Rectal smooth muscle tissue (tissue), 1 donor: ENCODE data around the gene CACNA2D3.

ENCODE experiments used
- H3K27ac ChIP-seq: one replicate; pipeline ENCODE4 v1.7.0; 2013; ENCODE audit warnings: low read depth, low read length, inconsistent platforms
- H3K27me3 ChIP-seq: one replicate; pipeline ENCODE4 v1.7.0; 2013; ENCODE audit warnings: low read length; ENCODE audit not compliant: control insufficient read depth, insufficient read depth
- H3K36me3 ChIP-seq: one replicate; pipeline ENCODE4 v1.7.0; 2013; ENCODE audit warnings: low read length; ENCODE audit not compliant: control insufficient read depth, insufficient read depth
- H3K4me1 ChIP-seq: one replicate; pipeline ENCODE4 v1.7.0; 2013; ENCODE audit warnings: low read length; ENCODE audit not compliant: control insufficient read depth, insufficient read depth
- H3K4me3 ChIP-seq: one replicate; pipeline ENCODE4 v1.7.0; 2013; ENCODE audit warnings: low read length
- H3K9ac ChIP-seq: one replicate; pipeline ENCODE4 v1.7.0; 2013; ENCODE audit warnings: low read length

Gene CACNA2D3

DNA sequence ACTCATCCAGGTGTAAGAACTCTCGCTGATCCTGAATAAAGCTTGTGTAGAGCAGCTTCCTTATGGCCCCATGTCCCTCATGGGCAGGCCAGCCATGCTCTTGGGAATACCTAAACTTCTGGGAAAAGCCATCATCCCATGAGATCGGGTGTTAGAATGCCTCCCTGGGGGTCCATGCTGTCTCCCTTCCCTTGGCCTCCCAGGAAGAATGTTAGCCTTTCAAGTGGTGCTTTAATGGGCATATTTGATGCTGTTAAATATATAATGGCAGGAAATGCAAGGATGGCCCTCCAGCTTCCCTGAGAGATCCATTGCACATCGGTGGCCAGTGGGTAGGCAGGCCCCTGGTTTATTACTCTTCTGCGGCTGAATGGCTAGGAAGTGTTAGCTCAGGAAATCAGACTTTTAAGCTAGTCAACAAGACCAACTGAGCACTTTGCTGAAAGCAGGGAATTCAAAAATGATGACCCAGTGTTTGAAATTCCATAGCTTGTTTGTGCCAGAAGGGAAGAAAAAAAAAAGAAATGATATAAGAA, 866.0 kb downstream of the CACNA2D3 start:
- Histone ChIP-seq H3K4me1 (peaks cover 15% of the 10 kb centered on the region), H3K4me3 (no peak overlapping the region), H3K36me3 (no peaks in the 10 kb centered on the region), H3K27ac (no peak overlapping the region), H3K9ac (no peak overlapping the region), H3K27me3 (no peaks in the 10 kb centered on the region)

DNA sequence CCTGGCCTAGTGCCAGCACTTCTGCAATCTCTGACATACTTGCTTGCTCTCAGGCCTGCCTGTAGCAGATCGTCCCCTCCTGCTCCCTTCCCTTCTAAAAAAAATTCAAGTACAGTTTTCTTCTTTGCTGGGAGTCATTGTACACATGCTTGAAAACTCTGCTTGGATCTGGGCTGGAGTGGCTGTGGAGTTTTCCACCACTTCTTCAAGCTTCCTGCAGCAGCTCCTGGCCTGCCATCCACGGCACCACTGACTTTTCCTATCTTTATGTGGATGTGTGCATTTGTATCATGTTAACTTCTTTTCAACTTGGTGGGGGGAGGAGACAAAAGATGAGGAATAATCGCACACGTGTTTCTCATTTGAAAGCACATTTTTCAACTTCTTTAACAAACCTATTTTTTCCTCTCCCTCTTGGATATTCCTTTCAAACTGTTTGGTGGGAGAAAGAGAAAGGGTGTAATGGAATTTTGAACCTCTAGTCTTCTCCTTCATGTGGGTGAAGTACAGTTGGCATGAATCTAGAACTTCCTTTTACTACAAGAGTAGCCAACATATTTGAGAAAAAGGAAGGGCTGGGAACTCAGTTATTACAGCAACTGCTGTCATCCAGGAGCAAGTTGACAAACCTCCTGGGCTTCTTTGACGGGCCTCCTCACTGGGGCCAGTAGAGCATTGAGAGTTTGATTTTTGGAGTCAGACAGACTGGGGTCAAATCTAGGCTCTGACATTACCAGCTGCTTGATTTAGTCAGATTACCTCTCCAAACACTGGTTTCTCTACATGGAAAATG, 866.7 kb downstream of the CACNA2D3 start:
- H3K27ac ChIP-seq = no peak overlapping the region

DNA sequence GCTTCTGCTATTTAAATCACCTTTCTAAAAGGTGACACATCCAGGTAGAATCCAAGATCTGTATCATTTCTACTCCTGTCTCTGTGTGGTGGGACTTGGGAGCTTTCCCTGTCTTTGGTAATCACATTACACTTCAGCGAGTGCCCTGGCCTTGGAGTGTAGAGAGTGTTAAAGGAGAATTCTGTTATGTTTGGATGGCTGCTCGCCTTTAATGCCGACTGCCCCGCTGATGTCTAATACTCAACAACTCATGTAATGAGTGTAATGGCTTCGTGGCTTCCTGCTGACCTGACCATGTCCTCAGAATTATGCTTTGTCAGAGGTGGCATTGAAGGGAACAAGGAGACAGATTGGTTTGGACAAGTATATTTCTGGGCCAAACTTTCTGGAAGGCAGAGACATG, 871.8 kb downstream of the CACNA2D3 start:
- Histone ChIP-seq H3K4me3 (no peak overlapping the region), H3K36me3 (no peaks in the 10 kb centered on the region), H3K9ac (no peak overlapping the region), H3K27me3 (no peaks in the 10 kb centered on the region), H3K4me1 (peaks cover 7% of the 10 kb centered on the region), H3K27ac (no peak overlapping the region)

More for the DNA sequence above, 866.7 kb downstream of the CACNA2D3 start:
- H3K36me3 ChIP-seq = no peaks in the 10 kb centered on the region
- peaks cover 15% of the 10 kb centered on the region for H3K4me1 ChIP-seq
- H3K9ac ChIP-seq = no peak overlapping the region
- no peaks in the 10 kb centered on the region for H3K27me3 ChIP-seq
- H3K4me3 ChIP-seq = no peak overlapping the region

DNA sequence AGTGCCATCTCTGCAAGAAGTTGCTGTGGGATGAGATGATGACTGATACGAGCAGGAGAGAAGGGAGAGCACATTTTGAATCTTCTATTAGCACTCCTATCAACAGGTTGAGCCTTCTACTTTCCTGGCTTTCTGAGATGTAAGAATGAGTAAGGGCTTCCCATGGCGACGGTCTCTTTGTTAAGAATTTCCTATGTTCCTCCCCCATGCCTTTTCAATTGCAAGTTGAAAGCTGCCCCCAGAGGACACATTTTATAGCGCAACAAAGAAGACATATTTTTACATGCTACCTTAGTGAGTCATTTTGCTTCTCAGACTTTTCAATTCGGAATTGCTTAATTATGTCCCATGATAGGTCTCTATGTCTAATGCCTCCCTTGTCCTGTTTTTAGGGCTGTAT, 876.8 kb downstream of the CACNA2D3 start:
- no peak overlapping the region for H3K4me3 ChIP-seq
- H3K27me3 ChIP-seq = no peaks in the 10 kb centered on the region
- H3K4me1 ChIP-seq = no peaks in the 10 kb centered on the region
- H3K36me3 ChIP-seq = no peaks in the 10 kb centered on the region
- no peak overlapping the region for H3K9ac ChIP-seq
- H3K27ac ChIP-seq = no peak overlapping the region

DNA sequence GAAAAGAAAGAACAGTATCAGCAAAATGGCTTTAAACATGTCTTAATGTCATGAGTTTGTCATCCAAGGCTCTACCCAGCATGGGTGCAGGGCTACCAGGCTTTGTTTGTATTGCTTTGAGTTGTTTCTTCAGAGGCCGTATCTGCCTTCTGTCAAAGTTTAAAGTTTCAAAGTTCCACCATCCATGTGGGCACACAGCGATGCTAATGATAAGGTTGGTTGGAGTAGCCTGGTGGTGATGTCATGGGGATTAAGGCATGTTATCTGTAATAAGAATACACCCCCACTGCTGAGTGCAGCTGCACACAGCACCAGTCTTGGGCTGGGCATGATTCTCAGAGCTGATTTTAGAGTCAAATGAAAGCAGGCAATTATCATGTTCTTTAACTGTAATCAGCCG, 877.5 kb downstream of the CACNA2D3 start:
- Histone ChIP-seq H3K27me3 (no peaks in the 10 kb centered on the region), H3K9ac (no peak overlapping the region), H3K36me3 (no peaks in the 10 kb centered on the region), H3K4me1 (no peaks in the 10 kb centered on the region), H3K4me3 (no peak overlapping the region), H3K27ac (no peak overlapping the region)

DNA sequence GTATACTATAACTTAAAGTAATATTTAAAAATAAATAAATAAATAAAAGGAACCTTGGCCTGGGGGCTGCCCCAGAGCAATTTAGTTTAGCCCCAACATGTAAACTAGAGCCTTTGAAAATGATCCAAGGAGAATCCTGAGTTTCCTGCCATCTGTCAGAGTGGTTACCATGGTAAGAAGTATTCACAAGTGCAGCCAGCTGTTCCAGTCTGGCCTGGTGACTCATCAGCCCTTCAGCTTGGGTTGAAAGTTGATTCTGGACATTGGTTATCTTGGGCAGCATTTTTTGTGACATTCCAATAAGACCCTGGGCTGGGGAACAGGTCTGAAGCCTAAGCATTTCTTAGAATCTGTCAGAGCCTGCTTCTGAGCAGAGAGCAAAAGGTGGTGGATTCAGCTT, 878.2 kb downstream of the CACNA2D3 start:
- H3K9ac ChIP-seq = no peak overlapping the region
- H3K4me1 ChIP-seq = no peaks in the 10 kb centered on the region
- H3K27ac ChIP-seq = no peak overlapping the region

DNA sequence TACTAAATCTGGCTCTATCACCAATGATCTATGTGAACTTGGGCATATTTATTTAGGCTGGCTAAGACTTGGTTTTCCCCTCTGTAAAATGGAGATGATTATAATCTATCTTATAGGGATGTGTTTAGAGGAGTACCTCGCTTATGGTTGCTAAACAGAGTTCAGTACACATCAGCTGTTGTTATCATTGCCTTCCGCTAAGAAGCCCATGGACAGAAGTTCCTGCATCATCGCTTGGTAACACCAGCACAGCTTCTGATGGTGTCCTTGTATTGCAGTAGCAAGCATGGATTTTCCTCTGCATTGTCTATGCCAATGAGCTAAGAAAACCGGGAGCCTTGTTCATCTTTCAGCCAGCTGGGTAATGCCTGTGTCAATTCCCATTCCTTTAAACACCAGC, 878.6 kb downstream of the CACNA2D3 start:
- H3K4me1 ChIP-seq = no peaks in the 10 kb centered on the region
- no peak overlapping the region for H3K4me3 ChIP-seq
- no peaks in the 10 kb centered on the region for H3K36me3 ChIP-seq
- H3K9ac ChIP-seq = no peak overlapping the region
- no peak overlapping the region for H3K27ac ChIP-seq
- H3K27me3 ChIP-seq = no peaks in the 10 kb centered on the region

More for the DNA sequence above, 878.2 kb downstream of the CACNA2D3 start:
- Histone ChIP-seq H3K36me3 (no peaks in the 10 kb centered on the region), H3K4me3 (no peak overlapping the region), H3K27me3 (no peaks in the 10 kb centered on the region)

DNA sequence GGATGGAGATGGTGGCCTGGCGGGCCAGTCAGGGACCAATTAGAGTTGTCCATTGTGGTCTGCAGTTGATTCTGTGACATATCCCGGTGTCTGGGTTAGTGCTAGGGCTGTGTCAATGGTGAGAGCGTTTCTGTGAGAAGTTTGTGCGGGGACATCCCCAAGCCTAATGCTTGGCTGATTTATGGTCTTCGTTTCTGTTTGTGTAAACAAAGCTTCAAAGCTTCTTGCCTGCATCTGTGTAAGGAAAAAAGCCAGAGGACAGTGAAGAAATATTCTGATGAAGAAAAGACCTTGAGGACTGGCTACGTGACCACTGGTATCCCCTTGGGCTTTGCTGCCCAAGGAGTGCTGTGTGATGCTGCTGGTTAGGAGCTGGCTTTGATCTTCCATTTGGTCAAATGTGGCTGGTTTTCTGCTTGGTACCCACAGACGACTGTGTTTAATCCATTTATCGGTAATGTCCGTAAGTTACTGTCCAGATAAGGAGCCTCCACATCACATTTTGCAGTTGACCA, 880.1 kb downstream of the CACNA2D3 start:
- Histone ChIP-seq H3K27ac (no peak overlapping the region), H3K36me3 (no peaks in the 10 kb centered on the region), H3K9ac (no peak overlapping the region), H3K27me3 (no peaks in the 10 kb centered on the region), H3K4me1 (no peaks in the 10 kb centered on the region), H3K4me3 (no peak overlapping the region)

DNA sequence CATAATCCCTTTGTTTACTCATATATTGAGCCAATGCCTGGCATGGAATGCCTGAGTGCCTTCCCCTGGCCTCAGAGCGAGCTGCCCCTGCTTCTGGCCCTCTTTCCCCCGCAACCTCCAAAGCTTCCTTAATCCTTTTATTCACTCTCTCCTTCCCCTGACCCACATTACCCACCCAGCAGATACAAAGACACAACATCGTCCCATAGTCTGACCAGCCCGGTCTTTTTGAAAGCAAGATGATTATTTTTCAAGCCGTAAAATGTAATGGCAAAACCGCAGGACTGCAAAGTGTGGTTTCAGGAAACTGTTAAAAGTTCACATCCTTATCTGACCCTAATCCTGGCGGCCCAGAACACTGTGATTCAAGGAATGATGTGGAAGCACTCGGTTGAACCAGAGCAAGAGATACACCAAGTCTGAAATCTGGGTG, 883.9 kb downstream of the CACNA2D3 start:
- no peak overlapping the region for H3K27ac ChIP-seq
- no peak overlapping the region for H3K9ac ChIP-seq
- no peak overlapping the region for H3K4me3 ChIP-seq
- H3K36me3 ChIP-seq = no peaks in the 10 kb centered on the region
- no peaks in the 10 kb centered on the region for H3K4me1 ChIP-seq
- H3K27me3 ChIP-seq = no peaks in the 10 kb centered on the region

DNA sequence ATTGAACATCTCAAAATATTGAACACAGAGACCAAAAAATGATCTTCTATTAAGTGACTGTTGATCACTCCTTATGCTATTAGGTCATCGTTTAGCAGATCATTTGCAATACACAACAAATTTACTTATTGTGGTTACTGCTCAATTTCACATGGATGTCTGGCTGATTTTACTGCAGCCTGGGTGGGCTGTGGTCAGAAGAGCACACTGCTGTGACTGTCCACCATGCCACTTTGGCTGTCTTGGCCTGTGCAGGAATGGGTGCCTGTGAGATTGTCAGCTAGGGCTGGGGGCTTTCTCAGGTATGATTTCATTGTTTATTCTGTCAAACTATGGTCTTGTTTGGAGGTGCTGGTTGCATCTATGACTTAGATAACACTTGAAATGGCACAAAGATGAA, 885.6 kb downstream of the CACNA2D3 start:
- no peaks in the 10 kb centered on the region for H3K36me3 ChIP-seq
- H3K4me3 ChIP-seq = no peak overlapping the region
- H3K4me1 ChIP-seq = no peaks in the 10 kb centered on the region
- H3K27ac ChIP-seq = no peak overlapping the region
- H3K27me3 ChIP-seq = no peaks in the 10 kb centered on the region
- no peak overlapping the region for H3K9ac ChIP-seq

DNA sequence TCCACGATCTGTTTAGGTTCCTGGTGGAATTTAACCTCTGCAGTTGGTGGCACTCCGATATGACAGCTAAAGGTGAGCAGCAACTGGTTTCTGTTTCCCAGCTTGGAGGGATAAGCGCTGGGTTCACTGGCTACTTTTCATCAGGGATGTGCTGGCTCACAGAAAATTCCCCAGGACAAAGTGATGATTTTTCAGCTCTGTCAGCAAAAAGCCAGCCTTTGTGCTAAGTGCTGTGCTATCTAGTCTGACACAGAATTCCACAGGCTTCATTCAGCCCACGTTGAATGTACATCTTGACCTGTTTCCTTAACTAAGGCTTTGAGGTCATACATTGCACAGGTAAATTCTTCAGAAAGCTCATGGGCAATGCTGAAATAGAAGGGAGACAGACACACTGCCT, 887.0 kb downstream of the CACNA2D3 start:
- no peaks in the 10 kb centered on the region for H3K4me1 ChIP-seq
- H3K4me3 ChIP-seq = no peak overlapping the region

DNA sequence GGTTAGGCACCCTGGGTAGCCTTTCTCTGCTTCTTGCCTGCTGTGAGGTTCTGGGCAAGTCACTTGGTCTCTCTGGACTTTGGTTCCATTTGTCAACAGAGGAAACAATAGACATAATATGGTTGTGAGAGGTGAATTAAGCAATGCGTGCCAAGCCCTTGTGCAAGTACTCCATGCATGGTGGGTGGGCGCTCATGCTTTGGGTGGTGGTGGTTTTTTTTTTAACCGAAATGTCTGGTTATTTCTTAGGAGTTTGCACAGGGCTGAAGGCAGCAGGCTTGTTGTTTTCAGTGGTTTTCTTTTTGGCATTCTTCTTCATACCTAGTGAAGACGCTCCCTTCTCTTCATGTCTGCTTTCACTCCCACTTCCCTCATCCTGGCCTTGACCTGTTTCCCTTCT, 889.7 kb downstream of the CACNA2D3 start:
- no peaks in the 10 kb centered on the region for H3K4me1 ChIP-seq
- H3K27me3 ChIP-seq = no peaks in the 10 kb centered on the region
- no peak overlapping the region for H3K4me3 ChIP-seq
- no peak overlapping the region for H3K27ac ChIP-seq
- H3K9ac ChIP-seq = no peak overlapping the region
- no peaks in the 10 kb centered on the region for H3K36me3 ChIP-seq

More for the DNA sequence above, 887.0 kb downstream of the CACNA2D3 start:
- no peak overlapping the region for H3K27ac ChIP-seq
- H3K9ac ChIP-seq = no peak overlapping the region
- H3K36me3 ChIP-seq = no peaks in the 10 kb centered on the region
- no peaks in the 10 kb centered on the region for H3K27me3 ChIP-seq
